Adrenal gland (tissue), 5 donors: Measurements from ENCODE around the gene RHOXF1.

Source experiments
- POLR2A ChIP-seq, 2 donors: fragments of 450-650 bp; IDR thresholded peaks; one replicate each; pipeline ENCODE4 v1.6.1; 2017; ENCODE audit warnings: antibody characterized with exemption in 2 of 2, mild to moderate bottlenecking in 2 of 2, moderate library complexity in 1 of 2
- TF ChIP-seq, protein P1 (sequence below), 6 experiments: fragments of 450-650 bp in 4 of 6; fragments of 200-600 bp in 2 of 6; sonication (generic) in 1 of 6; IDR thresholded peaks; 1 replicate in 5 of 6; 2 replicates in 1 of 6; pipeline versions ENCODE4 v1.5.1 to v1.8.0; 2016 to 2021; ENCODE audit warnings: antibody characterized with exemption in 6 of 6, mild to moderate bottlenecking in 2 of 6, moderate library complexity in 1 of 6
- donor health status: DM: no; HTN: no; CAD: no.

DNA sequence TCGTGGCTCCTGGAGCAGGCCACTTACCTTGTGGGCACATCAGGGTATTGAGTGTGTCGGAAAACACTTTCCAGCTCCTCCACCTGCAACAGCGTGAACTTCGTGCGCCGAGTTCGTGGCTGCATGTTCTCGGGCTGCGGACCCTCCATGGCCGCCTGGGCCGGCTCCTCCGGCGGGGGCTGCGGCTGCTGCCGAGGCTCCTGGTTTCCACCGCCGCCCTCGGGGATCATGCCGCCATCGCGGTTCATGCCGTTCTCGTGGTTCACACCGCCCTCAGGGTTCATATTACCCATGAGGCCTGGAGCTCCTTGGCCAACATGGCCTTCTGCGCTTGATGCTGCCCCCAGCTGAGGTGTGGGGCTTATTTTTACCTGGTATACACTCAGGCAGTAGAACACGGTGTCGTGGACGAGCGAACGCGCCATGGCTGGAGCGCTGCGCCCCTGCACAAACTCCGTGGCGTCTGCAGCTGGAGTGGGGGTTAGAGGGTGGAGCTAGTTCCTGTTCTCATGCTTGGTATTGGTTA lies at the start of gene RHOXF1:
- TF ChIP-seq, protein P1, sequence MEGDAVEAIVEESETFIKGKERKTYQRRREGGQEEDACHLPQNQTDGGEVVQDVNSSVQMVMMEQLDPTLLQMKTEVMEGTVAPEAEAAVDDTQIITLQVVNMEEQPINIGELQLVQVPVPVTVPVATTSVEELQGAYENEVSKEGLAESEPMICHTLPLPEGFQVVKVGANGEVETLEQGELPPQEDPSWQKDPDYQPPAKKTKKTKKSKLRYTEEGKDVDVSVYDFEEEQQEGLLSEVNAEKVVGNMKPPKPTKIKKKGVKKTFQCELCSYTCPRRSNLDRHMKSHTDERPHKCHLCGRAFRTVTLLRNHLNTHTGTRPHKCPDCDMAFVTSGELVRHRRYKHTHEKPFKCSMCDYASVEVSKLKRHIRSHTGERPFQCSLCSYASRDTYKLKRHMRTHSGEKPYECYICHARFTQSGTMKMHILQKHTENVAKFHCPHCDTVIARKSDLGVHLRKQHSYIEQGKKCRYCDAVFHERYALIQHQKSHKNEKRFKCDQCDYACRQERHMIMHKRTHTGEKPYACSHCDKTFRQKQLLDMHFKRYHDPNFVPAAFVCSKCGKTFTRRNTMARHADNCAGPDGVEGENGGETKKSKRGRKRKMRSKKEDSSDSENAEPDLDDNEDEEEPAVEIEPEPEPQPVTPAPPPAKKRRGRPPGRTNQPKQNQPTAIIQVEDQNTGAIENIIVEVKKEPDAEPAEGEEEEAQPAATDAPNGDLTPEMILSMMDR (IDR thresholded peaks at IDR 0.05), result no peak
- TF ChIP-seq POLR2A (IDR thresholded peaks at IDR 0.05), result no peak
